HG03066 (cell line): ENCODE data around the gene CSNK1G1.
"Not testable (repeated sequence)": the region's sequence is repeated elsewhere in the genome, so short reads cannot be mapped to it uniquely, and the experiment has no call there.

Experiments used
- ATAC-seq: cut with Tn5 transposase; IDR thresholded peaks from one replicate; pipeline ENCODE4 v1.9.1; 2021; ENCODE audit warnings: low read depth; ENCODE audit not compliant: unreplicated experiment

The CSNK1G1 gene

DNA sequence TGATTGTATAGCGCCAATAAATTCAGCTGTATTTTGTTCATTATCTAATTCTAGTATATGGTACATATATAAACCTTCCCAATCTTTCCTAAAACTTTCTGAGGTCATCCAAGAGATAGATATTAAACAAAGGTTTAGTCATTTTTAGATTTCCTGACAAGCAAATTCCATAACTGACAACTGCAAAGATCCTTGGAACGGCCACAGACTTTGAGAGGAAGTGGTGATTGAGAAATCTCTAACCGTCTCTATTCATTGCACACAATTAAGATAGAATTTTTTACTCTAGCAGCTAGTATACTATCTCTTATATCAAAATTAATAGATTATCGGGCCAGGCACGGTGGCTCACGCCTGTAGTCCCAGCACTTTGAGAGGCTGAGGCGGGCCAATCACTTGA is 4.7 kb downstream of the CSNK1G1 start:
- ATAC-seq = no peak

DNA sequence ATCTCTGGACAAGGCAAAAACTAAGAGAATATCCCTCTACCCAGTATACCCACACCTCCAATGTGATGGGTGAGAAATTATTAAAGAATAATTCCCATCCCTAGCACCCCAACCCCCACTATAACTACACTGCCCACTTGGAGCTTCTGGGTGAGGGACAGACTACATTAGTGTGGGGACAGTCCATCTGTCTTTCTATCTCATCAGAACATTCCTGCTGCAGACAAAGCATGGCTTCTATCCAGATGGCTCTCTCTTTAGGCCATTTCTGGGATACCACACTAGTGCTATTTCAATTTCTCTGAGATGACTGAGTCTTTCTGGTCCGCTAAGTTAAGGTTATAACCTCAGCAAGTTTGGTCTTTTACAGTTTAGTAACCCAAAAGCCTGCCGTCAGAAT is 6.6 kb downstream of the CSNK1G1 start:
- no peak for ATAC-seq

DNA sequence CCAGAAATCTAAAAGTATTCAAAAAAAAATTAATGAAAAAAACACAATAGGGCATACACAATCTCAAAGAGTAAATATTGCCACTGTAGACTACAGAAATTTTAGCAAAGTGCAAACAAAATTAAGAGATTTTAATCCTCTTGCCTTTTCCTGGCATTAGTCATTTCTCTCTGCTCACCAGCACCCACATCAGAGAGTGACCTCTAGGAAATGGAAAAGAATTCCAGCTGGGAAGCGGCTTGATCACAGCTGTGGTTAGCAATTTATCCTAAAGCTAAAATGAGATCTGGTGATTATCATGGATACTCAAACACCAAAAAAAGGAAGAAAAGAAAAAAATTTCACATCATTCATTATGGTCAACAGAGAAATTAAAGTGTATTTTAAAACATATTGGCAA is 7.5 kb downstream of the CSNK1G1 start:
- ATAC-seq = no peak

DNA sequence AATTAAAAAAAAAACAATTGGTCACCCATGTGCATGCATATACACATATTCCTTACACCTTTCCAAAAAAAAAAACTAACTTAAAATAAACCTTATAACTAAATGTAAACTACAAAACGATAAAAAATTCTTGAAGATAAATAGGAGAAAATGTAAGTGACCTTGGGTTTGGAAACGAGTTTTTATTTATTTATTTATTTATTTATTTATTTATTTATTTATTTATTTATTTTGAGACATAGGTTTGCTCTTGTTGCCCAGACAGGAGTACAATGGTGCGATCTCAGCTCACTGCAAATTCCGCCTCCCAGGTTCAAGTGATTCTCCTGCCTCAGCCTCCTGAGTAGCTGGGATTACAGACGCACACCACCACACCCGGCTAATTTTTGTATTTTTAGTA is 9.7 kb downstream of the CSNK1G1 start:
- ATAC-seq = not testable (repeated sequence)

DNA sequence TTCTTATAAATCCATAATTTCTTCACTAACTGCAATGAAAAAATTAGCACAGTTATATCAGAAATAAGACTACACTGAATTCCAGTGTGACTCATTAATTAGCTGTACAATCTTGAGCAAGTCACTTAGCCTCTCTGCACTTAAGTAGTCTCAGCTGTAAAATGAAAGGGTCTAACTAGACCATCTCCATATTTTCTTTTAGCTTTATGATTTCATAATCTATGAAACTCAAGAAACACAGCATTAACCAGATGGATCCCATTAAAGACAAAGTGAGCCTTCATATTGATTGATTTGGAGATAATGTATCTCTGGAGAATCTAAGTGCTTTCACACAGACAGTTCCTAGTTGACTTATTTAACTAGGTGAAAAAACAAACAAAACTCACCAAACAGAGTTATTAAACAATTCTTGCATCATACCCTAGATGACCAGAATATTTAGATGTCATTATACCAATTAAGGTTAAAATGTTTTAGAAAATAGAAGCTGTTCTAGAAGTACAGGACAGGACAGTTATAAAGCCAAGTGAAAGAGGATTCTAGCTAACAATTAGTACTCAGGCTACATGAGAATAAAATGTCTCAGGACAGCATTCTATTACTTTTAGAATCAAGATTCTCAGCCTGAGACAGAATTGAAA is 11.2 kb downstream of the CSNK1G1 start:
- no peak for ATAC-seq

DNA sequence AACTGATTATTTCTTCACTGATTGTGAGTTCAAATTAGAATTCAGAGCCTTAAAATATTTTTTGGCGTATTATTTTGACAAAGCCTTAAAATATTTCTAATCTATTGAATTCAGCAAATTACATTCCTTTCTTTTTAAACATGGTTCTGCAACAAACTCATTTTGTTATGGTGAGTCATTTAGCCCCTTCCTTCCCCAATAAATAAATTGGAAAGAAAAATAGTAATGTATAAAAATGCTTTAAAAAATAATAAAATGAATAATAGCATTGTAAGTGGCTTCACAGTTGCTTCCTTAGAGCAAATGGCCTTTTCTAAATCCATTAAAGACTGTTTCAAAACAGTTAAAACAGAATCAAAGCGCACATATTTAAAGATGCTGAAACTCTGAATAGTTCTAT is 12.1 kb downstream of the CSNK1G1 start:
- no peak for ATAC-seq

DNA sequence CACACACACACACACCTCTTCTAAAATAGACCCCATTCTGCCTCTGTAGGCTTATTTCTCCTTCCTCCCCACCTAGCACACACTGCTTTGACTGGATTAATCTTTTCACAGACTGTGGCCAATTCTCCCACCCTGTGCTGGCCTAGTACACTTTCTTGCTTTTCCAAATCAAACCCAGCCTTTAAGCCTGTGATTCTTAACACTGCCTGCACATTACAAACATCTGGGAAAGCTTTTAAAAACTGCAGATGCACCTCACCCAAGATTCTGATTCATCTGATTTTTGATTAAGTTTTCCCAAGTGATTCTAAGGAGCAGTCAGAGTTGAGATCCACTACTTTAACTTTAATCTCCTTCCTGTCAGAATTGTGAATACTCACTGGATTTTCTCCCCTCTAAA is 12.8 kb downstream of the CSNK1G1 start:
- ATAC-seq = no peak

DNA sequence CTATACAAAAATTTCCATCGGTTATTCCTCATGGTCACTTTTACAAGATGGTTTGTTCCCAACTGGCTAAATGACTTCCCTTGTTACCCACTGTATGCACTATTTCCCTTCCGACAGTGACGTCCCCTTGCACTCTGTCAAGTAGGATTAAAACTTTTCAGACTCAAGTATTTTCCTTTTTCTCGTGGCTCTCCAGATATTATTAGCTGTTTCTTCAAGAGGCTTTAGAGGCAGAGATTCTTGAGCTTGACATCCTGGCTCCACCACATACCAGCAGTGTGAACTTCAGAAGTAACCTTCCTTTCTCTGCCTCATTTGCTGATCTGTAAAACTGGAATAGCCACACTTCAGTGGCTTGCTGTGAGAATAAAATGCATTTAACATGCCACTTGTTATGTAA is 14.0 kb downstream of the CSNK1G1 start:
- no peak for ATAC-seq

DNA sequence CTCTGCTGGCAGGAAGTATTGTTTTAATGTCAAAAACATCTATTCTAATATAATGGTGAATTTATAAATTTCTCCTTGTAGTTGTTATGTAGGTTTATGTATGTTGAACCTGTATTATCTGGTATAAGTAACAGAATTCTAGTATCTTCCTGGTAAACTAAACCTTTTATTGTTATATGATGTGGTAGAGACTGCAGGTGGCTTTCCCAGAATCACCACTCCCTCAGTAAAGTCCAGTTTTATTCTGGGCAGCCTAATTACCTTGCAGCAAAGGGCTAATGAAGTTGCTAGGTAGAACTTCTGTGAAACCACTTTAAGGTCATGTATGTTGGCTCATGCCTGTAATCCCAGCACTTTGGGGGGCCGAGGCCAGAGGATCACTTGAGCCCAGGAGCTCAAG is 15.6 kb downstream of the CSNK1G1 start:
- ATAC-seq = no peak

DNA sequence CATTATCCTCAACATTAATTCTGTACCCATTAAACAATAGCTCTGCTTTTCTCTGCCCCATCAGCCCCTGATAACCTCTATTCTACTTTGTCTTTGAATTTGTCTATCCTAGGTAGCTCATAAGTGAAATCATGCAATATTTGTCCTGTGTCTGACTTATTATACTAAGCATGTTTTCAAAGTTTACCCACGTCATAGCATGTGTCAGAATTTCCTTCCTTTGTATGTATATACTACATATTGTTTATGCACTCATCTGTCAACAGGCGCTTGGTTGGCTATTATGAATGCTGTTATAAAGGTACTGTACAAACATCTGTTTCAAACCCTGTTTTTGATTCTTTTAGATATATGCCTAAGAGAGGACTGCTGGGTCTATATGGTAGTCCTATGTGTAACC is 18.2 kb downstream of the CSNK1G1 start:
- ATAC-seq = no peak

DNA sequence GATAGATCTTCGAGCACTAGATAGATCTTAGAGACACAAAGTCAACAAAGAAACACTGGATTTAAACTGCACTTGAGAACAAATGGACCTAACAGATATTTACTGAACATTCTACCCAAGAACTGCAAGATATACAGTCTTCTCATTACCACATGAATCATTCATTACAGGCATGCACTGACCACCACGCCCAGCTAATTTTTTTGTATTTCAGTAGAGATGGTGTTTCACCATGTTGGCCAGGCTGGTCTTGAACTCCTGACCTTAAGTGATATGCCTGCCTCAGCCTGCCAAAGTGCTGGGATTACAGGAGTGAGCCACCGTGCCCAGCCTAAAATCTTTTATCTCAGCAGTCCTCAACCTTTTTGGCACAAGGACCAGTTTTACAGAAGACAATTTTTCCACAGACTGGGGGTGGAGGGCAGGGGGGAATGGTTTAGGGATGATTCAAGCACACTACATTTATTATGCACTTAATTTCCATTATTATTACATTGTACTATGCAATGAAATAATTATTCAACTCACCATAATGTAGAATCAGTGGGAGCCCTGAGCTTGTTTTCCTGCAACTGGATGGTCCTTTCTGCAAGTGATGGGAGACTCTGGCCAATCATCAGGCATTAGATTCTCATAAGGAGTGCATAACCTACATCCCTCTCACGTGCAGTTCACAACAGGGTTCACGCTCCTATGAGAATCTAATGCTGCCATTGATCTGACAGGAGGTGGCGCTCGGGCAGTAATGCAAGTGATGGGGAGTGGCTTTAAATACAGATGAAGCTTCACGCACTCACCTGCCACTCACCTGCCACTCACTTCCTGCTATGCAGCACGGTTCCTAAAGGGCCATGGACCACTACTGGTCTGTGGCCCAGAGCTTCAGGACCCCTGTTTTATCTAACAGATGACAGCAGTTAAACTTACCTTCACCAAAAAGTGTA is 21.7 kb downstream of the CSNK1G1 start:
- no peak for ATAC-seq

DNA sequence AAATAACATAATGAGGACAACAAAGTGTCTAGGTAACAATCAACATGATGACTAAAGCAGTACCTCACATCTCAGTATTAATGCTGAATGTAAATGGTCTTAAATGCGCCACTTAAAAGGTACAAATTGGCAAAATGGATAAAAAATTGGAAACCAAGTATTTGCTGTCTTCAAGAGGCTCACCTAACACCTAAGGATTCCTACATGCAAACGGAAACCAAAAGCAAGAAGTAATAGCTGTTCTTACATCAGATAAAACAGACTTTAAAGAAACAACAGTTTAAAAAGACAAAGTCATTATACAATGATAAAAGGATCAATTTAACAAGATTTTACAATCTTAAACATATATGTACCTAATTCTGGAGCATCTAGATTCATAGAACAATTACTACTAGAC is 22.5 kb downstream of the CSNK1G1 start:
- no peak for ATAC-seq

DNA sequence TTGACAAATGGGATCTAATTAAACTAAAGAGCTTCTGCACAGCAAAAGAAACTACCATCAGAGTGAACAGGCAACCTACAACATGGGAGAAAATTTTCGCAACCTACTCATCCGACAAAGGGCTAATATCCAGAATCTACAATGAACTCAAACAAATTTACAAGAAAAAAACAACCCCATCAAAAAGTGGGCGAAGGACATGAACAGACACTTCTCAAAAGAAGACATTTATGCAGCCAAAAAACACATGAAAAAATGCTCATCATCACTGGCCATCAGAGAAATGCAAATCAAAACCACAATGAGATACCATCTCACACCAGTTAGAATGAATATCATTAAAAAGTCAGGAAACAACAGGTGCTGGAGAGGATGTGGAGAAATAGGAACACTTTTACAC is 24.3 kb downstream of the CSNK1G1 start:
- not testable (repeated sequence) for ATAC-seq

DNA sequence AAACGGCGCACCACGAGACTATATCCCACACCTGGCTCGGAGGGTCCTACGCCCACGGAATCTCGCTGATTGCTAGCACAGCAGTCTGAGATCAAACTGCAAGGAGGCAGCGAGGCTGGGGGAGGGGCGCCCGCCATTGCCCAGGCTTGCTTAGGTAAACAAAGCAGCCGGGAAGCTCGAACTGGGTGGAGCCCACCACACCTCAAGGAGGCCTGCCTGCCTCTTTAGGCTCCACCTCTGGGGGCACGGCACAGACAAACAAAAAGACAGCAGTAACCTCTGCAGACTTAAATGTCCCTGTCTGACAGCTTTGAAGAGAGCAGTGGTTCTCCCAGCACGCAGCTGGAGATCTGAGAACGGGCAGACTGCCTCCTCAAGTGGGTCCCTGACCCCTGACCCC is 29.0 kb downstream of the CSNK1G1 start:
- not testable (repeated sequence) for ATAC-seq

DNA sequence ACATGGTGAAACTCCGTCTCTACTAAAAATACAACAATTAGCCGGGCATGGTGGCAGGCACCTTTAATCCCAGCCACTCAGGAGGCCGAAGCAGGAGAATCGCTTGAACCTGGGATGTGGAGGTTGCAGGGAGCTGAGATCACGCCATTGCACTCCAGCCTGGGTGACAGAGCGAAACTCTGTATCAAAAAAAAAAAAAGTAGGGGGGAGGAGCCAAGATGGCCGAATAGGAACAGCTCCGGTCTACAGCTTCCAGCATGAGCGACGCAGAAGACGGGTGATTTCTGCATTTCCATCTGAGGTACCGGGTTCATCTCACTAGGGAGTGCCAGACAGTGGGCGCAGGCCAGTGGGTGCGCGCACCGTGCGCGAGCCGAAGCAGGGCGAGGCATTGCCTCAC is 29.5 kb downstream of the CSNK1G1 start:
- ATAC-seq = not testable (repeated sequence)

DNA sequence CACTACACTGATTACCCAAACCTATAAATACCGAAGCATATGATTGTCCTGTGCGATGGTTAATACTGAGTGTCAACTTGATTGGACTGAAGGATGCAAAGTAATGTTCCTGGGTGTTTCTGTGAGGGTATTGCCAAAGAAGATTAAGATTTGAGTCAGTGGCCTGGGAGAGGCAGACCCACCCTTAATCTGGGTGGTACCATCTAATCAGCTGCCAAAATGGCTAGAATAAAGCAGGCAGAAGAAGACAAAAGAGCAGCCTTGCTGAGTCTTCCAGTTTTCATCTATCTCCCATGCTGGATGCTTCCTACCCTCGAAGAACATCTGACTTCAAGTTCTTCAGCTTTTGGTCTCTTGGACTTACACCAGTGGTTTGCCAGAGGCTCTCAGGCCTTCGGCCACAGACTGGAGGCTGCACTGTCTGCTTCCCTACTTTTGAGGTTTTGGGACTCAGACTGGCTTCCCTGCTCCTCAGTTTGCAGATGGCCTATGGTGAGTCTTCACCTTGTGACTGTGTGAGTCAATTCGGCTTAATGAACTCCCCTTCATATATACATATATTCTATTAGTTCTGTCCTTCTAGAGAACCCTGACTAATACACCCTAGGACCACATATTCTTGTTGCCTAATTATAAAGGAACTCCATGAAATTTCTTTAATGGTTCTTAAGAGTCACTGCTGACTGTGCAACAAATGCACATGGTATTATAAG is 31.7 kb downstream of the CSNK1G1 start:
- ATAC-seq = no peak

DNA sequence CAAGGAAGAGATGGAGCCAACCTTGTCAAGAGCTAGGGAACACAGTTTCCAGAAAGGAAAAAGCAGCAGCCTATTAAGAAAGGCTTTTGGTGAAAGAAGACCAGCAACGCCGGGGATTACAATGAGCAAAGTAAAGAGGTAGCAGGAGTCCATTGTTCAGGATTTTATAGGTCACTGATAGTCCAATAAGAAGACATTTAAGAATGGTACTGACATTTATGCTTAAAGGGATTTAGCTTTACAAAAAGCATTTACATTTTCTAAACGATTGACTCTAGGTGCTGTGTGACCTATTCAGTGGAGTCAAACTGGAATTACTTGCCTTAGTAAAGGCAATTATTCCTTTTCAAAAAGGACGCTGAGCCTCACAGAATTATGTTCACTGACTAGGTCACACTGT is 40.8 kb downstream of the CSNK1G1 start:
- ATAC-seq = no peak

DNA sequence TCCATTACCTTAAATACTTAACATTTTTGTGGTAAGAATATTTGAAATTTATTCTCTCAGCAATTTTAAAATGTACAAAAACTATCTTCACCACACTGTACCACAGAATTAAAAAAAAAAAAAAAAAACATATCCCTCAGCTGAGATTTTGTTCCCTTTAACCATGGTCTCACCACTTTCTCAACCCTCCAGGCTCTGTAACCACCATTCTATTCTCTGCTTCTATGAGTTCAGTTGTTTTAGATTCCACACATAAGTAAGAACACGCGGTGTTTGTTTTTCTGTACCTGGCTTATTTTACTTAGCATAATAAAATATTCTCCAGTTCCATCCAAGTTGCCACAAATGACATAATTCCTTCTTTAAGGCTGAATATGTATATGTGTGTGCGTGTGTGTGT is 41.5 kb downstream of the CSNK1G1 start:
- no peak for ATAC-seq

DNA sequence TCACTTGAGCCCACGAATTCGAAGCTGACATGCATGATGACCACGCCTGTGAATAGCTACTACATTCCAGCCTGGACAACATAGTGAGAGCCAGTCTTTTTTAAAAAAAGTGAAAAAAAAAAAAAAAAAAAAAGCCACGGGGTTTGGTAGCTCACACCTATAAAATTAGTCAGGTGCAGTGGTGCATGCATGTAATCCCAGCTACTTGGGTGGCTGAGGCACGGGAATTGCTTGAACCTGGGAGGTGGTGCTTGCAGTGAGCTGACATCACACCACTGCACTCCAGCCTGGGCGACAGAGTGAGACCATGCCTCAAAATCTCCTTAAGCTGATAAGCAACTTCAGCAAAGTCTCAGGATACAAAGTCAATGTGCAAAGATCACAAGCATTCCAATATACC is 44.4 kb downstream of the CSNK1G1 start:
- no peak for ATAC-seq

DNA sequence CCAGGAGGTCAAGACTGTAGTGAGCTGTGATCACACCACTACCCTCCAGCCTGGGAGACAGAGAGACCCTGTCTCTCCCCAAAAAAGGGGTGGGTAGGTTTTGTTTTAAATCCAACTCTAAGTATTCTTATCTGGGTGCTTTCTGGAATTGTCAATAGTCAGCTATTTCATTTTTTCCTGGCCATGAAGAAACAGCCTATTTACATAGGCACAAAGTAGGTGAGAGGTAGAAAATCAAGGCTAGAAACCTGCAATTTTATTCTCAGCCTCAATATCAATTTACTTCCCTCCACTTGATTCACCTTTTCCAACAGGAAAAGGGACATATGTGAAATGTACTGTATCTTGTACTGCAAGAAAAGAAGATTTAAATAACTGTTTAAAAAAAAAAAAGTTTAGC is 45.9 kb downstream of the CSNK1G1 start:
- no peak for ATAC-seq

DNA sequence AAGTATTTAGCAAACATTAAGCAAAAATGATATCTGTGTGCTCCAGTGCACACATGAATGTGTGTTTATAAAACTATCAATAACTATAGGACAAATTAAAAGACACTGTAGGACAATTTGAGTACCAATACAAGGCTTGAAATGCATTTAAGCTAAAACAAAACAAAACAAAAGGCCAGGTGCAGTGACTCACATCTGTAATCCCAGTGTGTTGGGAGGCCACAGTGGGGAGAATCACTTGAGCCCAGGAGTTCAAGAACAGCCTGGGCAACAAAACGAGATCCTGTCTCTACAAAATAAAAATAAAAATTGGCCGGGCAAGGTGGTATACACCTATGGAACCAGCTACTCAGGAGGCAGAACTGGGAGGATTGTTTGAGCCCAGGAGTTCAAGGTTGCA is 50.7 kb downstream of the CSNK1G1 start:
- no peak for ATAC-seq
